SK-N-MC (cell line): ENCODE data around the gene MAP2K7.

Source experiments
- EZH2 ChIP-seq: fragments of 200-600 bp; sonication (generic); IDR thresholded peaks from one replicate; pipeline ENCODE4 v1.6.1; 2017; ENCODE audit warnings: antibody characterized with exemption
- POLR2AphosphoS5 ChIP-seq: IDR thresholded peaks from 2 replicates; pipeline ENCODE4 v1.6.1; 2012; ENCODE audit warnings: mild to moderate bottlenecking, low read depth, low read length, borderline replicate concordance

GRCh38 chr19:7874076-7874896 is 29.4 kb upstream of the MAP2K7 start, which contains the start of gene PRR36:
- TF ChIP-seq EZH2 = no peak
- TF ChIP-seq POLR2AphosphoS5 = no peak
